Right ventricle myocardium superior (tissue), 1 donor: Measurements from ENCODE around the gene CYP2J2. TPM values are rescaled to one million over a fixed set of nuclear protein-coding genes. Genes with fewer than 3 reads are reported as not detected.
"Not testable (repeated sequence)": the region's sequence is repeated elsewhere in the genome, so short reads cannot be mapped to it uniquely, and the experiment has no call there.

Experiments used
- ATAC-seq: fragments of 200-7000 bp; cut with Tn5 transposase; one replicate; pipeline ENCODE4 v1.9.1; 2020; ENCODE audit warnings: mild to moderate bottlenecking; ENCODE audit not compliant: poor library complexity
- DNase-seq: peaks from one replicate; pipeline ENCODE4 v3.0.0-alpha.2; 2020
- intact Hi-C: fragments of 100-400 bp; cut with DNase I; formaldehyde crosslinking; loops from one replicate; pipeline ENCODE4 v1.11.2; 2022
- total RNA-seq: library from RNA; stranded (reverse); fragmentation: NEBNext Ultra II Directional; extraction: Animal tissue kit (Norgen Biotek cat#: 25700); gene quantifications from one replicate; pipeline ENCODE4 v1.2.1, GENCODE V29; 2021
- donor health status: DM: no; HTN: yes; CAD: no; lungs with severe emphysema.

Gene CYP2J2
- total RNA-seq, 1 donor from 2014 or later, result 50.6 TPM

- ATAC-seq, result peak; percentile 36
- intact Hi-C loops, result no loop called here
- DNase-seq, result peak; percentile 56
Measured at GRCh38 chr1:59880735-59881134, 45.8 kb downstream of the CYP2J2 start.

- ATAC-seq, result peak; percentile 22
- intact Hi-C loops, result loop anchor here (2.0 kb wide), 1 partner anchor 69 kb away; no protein-coding TSS in a partner anchor
- no peak for DNase-seq
Measured at GRCh38 chr1:59879996-59880505, 46.5 kb downstream of the CYP2J2 start.

- DNase-seq (peak; percentile 57), ATAC-seq (peak; percentile 91)
- intact Hi-C loops, result loop anchor here (2.0 kb wide), 1 partner anchor 69 kb away; no protein-coding TSS in a partner anchor
Measured at GRCh38 chr1:59879574-59879973, 47.0 kb downstream of the CYP2J2 start.

- intact Hi-C loops, result loop anchor here (2.0 kb wide), 1 partner anchor 70 kb away; no protein-coding TSS in a partner anchor
- no peak for DNase-seq
- ATAC-seq, result no peak
Measured at GRCh38 chr1:59878370-59878769, 48.2 kb downstream of the CYP2J2 start.

GRCh38 chr1:59877108-59877682, 49.4 kb downstream of the CYP2J2 start:
- ATAC-seq, result no peak
- no peak for DNase-seq
- intact Hi-C loops, result no loop called here

- no peak for ATAC-seq
- no peak for DNase-seq
- intact Hi-C loops, result no loop called here
Measured at GRCh38 chr1:59871746-59872145, 54.8 kb downstream of the CYP2J2 start.

GRCh38 chr1:59866462-59866861, 60.1 kb downstream of the CYP2J2 start:
- no peak for ATAC-seq
- intact Hi-C loops, result no loop called here

GRCh38 chr1:59857679-59858354, 68.8 kb downstream of the CYP2J2 start:
- intact Hi-C loops, result no loop called here
- DNase-seq (no peak), ATAC-seq (peak; percentile 32)

More at GRCh38 chr1:59866462-59866861, 60.1 kb downstream of the CYP2J2 start:
- DNase-seq, result no peak

- ATAC-seq (peak; percentile 86), DNase-seq (no peak)
- intact Hi-C loops, result no loop called here
Measured at GRCh38 chr1:59856725-59857338, 69.7 kb downstream of the CYP2J2 start.

GRCh38 chr1:59855297-59855696, 71.3 kb downstream of the CYP2J2 start:
- ATAC-seq, DNase-seq, intact Hi-C loops: not testable (repeated sequence)

- intact Hi-C loops, result no loop called here
- no peak for ATAC-seq
- no peak for DNase-seq
Measured at GRCh38 chr1:59852117-59852516, 74.5 kb downstream of the CYP2J2 start.

- DNase-seq (no peak), ATAC-seq (no peak)
- intact Hi-C loops, result no loop called here
Measured at GRCh38 chr1:59846895-59847282, 79.7 kb downstream of the CYP2J2 start.

- intact Hi-C loops, result no loop called here
- no peak for ATAC-seq
Measured at GRCh38 chr1:59846209-59846894, 80.2 kb downstream of the CYP2J2 start.

GRCh38 chr1:59845091-59845490, 81.5 kb downstream of the CYP2J2 start:
- intact Hi-C loops, result no loop called here
- ATAC-seq, result no peak
- DNase-seq, result no peak

More at GRCh38 chr1:59846209-59846894, 80.2 kb downstream of the CYP2J2 start:
- DNase-seq, result no peak

Other genes starting within 250 kb of the CYP2J2 start
- gene HOOK1, start 111.8 kb downstream of the CYP2J2 start, total RNA-seq, result 6.3 TPM
- not detected for gene C1orf87, start 147.0 kb upstream of the CYP2J2 start, total RNA-seq